Measurements from ENCODE around the gene ANKRD16.

DNA sequence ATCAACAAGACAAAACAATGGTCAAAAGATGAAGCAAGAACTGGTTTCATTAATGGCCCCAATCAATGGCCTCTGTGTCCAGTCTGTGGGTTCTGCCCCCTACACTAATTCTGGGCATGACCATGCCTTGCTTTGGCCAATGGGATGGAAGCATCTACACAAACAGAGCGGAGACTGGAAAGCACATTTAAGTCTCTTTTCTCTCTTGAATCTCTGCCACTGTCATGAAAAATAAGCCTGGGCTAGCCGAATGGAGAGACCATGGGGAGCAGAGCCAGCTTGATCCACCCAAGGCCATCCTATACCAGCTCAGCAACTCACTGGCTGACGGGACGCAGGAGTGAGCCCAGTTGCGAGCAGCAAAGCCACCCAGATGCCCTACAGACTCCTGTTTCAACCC, 30.9 kb downstream of the ANKRD16 start:
- TF ChIP-seq POLR2A (IDR thresholded peaks at IDR 0.05; ENCODE audit: low read depth, low read length): no peak
- no peak for TF ChIP-seq POLR2AphosphoS5 (IDR thresholded peaks at IDR 0.05; ENCODE audit: low read depth, low read length)
